Activated CD4-positive, alpha-beta T cell treated with anti-CD3 and anti-CD28 coated beads, Interleukin-2, amount 50 U/mL, for 4 hours (primary cell): Measurements from ENCODE around the gene CAPN7.
A peak's percentile ranks its signal among the peaks of the same experiment; 100 is the strongest.

Source experiments
- DNase-seq, 2 experiments: peaks; one replicate each; pipeline ENCODE4 v3.0.0-alpha.2; 2020

The CAPN7 gene

GRCh38 chr3:15255215-15255614, 49.2 kb downstream of the CAPN7 start:
- no peak for DNase-seq

GRCh38 chr3:15256861-15257341, 50.9 kb downstream of the CAPN7 start:
- no peak for DNase-seq

DNA sequence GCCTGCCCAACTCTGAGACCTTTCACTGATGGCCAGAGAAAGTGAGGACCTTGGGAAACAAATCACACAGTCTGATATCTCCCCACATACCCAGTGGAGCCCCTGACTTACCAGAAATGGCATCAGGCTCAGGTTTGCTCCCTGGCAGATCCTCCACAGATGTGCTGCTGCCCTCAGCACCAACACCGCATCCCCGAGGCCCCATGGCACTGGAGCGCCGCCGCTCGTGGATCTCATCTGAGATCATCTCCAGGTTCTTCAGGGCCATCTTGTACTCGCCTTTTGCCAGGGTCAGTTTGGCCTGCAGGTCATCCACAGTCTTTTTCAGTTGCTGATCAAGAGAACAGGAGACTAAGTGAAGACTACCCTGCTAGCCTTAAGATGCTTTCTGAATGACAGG, 52.7 kb downstream of the CAPN7 start:
- DNase-seq: no peak

- DNase-seq: no peak
These were observed 54.5 kb downstream of the CAPN7 start for GRCh38 chr3:15260531-15260930.

DNA sequence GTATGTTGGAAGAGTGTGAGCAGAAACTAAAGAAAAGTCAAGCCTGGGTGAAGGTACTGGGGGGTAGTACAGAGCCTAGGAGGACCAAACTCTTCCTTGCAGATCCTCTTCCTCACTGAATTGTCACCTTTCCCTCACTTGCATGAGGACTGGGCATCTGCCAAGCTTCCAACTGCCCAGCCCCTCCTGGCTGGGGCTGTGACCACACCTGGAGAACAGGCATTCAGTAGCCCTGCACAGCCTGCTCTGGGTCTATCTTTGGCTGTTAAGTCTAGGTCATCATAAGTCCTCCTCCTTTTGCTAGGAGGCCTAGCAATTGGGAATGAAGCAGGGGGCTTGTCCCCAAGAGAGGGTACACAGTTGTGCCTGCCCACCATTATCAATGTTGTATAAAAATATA, 55.2 kb downstream of the CAPN7 start:
- DNase-seq: no peak

GRCh38 chr3:15262021-15262420, 56.0 kb downstream of the CAPN7 start:
- DNase-seq: no peak

GRCh38 chr3:15263120-15263519, 57.1 kb downstream of the CAPN7 start:
- DNase-seq: no peak

- no peak for DNase-seq
These were observed 57.9 kb downstream of the CAPN7 start for GRCh38 chr3:15263926-15264325.

DNA sequence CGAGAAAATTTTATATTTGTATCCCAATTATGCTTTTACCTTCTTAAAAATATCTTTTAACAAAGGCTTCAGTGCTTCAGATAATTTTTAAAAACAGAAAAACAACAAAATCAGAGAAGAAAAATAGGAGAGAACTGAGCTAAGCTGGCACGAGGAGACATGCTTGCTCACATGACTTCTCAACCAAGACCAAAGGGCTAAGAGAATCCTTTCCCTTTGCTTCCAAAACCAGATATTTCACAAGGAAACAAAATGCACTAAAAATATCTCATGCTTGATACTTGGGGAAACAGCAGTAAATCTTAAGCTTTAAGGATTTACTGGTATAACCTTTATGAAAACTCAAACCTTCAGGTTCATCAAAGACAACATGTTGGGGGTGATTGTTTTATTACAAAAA, 58.4 kb downstream of the CAPN7 start:
- DNase-seq: no peak

DNA sequence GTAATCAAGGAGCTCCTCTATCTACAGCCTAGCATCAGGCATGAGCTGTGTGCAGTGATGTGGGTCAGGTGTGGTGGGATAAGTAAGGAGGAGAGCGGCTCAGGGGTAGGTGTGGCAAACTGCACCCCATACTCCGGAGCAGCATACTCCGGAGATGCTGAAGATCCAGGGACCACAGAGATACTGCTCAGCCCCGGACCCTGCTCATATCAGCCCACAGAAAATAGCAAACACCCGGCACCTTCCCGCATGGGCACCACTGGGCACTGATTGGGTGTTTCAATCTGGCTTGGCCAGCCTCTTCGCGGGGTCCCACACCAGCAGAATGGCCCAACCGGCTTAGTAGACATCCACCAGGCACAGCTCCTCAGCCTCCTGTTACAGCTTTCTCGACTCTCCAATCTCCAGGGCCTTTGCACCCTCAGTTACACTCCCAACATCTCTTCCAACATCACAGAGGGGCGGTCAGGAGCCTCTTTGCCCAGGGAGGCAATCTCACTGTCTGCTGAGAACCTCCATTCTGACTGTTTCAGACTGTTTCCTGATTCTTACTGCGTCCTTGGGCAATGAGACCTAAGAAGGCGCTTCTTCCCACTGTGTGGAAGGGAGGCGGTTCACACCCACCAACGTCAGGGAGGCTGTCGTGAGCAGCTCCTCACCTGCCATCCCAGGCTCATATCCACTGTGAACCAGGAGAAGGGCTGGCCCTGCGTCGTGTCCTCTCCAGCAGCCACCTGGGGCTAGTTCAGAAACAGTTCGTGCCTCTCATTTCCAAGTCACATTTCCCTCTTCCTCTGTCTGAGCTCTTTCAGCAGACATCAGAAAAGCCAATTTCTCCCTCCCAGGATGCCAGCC, 59.8 kb downstream of the CAPN7 start:
- no peak for DNase-seq

DNA sequence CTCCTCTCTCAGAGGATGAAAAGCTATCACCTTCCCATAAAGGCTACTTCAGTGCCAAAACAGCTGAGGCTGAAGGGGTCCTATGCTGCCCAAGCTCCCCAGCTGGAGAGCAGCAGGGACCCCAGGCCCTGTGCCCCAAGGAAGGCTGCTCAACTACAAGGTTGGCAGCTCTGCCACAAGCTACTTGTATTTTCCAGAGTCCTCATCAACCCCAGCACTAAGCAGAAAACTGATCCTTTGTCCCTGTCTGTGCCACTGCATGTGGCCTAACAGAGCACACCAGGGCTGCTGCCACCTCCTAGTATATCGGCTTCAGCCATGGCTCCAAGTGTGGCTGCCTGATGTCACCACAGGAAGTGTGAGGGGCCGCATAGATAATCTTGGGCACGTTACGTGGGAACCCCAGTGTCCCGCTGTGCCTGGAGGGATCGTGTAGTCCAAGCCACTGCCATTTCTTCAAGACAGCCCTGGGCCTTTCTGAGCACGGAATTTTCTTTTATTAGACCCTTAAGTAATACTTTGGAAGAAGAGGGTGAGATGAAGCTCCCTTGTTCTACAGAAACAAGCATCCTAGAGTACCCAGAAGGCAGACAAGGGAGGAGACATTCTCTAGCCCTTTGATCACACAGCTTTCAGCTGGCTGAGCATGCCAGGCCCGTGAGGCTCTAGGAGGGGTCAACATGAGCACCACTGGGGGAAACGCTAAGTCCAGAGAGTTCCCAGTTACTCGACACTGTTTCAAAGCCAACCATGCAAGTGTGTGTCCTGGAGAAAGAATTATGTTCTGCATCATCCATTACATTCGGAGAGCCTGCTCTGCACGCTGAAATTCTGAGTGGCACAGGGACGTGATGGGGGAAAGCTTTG, 60.7 kb downstream of the CAPN7 start:
- DNase-seq: no peak

DNA sequence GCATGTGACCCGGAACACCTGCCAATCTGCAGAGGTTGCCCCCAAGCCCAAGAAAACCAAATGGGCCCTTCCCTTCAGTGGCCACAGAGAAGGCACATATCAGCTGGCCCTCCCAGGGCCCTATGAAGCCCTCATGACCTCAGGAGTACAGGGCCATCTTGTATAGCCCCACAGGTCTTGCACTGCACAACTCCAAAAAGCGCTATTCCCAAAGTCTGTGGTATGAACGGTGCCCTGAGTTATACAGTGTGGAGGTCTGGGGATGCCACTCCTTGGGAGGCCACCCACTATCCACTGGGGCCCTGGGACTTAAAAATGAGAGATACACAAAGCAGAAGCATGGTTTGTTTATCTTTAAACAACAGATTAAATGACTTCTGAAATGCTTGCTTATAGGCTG, 61.5 kb downstream of the CAPN7 start:
- no peak for DNase-seq

DNA sequence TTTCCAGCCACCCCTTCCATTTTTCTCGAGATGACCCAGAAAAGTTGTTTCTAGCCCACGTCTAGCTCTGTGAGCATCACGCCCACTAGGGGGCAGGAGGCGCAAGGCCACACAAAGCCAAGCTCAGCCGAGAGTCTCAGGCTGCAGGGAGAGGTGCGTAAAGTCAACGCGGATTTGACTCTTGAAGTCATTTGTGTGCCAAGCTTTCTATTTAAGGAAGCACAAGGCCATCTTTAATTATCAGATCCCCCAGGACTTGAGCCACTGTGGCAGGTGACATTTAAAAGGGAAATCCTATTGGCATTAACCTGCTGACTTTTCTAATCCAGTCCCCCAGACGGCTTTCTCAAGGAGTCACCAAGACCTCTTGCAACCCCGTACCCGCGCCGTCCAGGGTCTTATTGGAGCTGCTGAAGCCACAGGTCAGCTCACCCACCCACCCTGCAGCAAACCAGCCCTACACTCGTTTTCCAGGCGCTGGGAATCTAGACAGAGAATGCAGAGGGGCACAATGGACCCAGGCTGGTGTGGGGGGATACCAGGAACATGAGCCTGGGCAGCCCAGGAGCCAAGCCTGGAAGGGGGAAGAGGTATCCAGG, 62.1 kb downstream of the CAPN7 start:
- DNase-seq: peak; percentile 82 to 86

DNA sequence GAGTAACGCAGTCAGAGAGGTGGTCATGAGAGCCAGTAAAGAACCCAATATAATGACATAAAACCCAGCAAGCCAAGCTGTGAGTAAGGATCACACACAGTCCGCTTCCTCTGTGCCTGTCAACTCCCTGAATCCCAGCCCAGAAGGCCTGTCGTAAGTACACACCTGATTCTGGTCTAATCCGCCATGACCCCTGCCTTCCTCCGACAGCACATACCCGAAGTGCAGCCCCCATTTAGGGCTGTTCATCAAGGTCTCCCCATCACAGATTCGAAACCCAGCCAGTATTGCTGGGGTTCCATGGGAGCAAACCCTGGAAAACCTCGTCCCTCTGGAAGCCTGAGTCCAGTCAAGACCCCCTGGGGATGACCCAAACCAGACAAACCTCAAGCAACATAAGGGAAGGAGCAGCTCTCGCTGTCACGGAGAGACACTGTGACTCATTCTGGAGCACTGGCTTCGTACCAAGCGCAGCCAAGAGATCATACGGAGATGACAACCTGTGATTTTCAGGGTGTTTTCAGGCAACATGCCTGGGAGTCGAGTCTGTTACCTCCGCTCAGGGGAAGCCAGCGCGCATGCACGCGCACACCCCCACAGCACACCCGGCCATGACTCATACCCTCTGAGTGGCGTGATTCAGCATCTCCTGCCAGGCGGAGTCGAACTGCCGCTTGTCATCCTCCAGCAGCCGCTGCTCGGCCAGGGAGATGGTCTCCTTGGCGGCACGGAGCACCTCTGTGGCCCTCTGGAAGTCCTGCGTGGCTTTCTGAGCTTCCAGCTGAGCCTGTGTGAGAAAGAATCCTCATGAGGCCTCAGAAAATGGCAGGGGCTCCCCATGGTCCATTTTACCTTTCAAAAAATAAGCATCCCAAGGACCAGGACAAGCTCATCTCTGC, 63.3 kb downstream of the CAPN7 start:
- DNase-seq: peak; percentile 84 to 88

GRCh38 chr3:15271030-15271429, 65.0 kb downstream of the CAPN7 start:
- no peak for DNase-seq

DNA sequence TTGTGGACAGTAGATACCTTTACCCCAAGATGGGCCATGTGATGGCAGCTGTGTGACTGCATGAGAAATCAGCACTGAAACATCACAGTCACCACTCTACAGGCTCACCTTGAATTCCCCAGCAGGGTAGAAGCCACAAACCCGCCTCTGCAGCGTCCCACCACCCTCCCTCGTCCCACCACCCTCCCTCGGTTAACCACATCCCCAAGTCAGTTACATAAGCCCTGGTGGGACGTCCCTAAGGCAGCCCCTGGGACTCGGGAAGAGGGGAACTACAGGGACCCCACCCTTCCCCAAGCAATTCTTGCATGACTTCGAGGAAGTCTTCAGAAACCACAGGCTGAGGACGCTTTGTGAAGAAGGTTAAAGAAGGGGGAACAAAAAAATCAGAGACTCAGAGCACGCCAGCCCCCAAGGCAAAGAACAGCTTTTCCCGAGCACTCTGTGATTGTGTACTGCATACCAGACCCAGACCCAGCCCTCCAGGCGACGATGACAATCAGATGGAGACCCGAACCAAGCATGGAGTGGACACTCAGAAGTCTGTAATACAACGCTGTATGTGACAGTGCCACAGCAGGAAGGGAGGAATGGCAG, 65.8 kb downstream of the CAPN7 start:
- peak; percentile 82 to 83 for DNase-seq

- DNase-seq: no peak
These were observed 66.6 kb downstream of the CAPN7 start for GRCh38 chr3:15272426-15273196.

GRCh38 chr3:15273227-15273626, 67.2 kb downstream of the CAPN7 start:
- DNase-seq: no peak

DNA sequence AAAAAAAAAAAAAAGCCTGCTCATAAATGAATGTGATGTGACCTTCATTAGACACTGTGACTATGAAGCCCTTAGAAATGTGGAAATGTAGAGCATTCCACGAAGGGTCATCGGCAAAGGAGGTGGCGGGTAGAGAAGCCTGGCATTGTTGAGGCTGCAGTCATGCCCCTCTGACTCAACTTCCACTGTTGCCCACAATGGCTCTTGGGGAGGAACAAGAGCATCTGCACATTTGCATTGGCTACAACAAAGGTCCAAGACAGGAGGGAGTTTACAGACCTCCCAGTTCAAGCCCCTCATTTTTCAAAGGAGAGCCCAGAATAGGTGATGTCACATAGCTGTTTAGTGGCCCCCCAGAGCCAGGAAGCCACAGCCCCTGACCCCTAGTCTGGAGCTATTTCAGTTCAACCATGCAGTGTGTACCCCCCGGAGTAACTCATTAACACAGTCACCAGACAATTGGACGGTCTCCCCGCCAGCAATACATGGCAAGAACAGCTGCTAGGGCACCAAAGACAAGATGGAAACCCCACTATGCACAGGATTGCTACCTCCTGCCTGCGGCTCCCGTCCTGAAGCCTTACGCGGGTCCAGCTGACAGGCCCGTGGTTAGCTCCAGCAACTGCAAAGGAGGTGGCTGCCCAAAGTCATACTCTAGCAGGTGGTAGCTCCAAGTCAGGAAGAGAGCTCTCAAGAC, 70.1 kb downstream of the CAPN7 start:
- no peak for DNase-seq

DNA sequence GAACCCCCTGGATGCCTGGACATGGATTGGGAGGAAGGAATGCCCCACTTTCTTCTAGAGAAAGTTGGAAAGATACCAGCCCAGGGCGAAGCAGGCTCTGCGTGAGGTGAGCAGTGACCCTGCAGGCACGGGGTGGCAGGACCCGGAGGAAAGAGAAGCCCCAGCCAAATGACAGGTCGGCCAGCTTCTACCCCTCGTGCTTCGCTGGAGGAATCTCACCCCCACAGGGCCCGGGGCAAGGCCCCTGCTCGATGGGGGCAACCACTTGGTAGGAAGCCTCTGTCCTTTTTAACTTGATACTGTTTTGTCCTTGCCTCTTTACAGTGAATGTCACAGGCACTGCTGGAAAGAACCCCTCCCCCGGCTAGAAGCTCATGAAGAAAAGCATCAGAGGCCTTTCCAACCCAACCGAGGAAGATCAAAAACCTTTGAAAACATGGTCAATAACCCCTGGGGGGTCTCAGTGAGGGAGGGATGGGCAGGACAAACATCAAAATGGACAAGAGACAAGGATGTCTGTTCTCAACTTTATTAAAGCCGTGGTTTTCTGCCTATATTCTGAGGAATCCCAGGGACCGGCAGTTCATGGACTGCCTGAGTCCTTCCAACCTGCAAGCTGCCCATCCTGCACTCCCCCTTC, 71.9 kb downstream of the CAPN7 start:
- DNase-seq: no peak
